Germinal center (tissue), 1 donor: ENCODE measurements around the gene SAMD4A.

Experiments used
- DNase-seq: peaks from one replicate; pipeline ENCODE4 v3.0.0; 2012; ENCODE audit warnings: mixed read lengths, low spot score

Gene SAMD4A

DNA sequence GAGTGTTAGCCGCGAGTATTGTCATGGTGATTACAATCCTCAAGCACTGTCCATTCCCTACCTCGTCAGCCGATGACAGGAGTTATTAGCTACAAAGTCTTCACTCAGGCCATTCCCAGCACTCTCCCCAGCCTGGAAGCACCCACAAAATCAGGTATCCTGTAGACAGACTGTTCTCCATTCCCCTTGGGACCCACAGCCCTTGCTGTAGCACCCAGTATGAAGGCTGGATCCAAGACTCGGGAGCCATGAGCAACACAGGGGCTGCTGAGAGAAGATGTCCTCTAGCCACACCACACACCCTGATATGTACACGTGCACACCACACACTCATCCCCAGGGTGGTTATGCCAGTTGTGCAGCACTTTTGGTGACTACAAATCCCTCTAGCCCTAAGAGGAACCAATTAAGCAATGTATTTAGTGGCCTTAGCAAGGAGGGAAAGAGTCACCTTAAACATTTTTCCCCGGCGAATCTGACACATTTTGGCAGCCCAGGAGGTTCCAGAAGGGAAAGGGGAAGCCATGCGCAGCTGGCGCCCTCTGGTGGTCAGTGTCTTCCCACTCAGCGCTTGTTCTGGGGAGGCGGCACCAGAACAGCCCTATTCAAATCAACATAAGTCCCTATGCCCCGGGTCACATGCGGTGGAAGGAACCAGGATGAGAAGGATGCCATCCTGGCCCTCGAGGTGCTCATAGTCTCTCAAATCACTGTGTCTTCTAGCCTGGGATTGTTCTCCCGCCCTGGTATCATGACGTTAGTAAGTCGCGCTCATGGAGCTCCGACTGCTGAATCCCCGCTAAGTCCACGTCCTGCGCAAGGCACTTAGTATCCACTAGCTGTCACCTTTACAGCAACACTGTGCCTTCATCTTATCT, 238.8 kb downstream of the SAMD4A start:
- peak; percentile 81 for DNase-seq

DNA sequence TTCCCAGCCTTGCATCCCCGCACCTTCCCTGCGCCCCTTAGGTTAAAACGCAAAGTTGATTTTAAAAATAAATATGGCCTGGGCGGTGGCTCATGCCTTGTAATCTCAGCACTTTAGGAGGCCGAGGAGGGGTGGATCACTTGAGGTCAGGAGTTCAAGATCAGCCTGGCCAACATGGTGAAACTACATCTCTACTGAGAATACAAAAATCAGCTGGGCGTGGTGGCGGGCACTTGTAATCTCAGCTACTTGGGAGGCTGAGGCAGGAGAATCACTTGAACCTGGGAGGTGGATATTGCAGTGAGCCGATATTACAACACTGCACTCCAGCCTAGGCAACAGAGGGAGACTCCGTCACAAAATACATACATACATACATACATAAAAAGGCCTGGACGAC, 239.7 kb downstream of the SAMD4A start:
- DNase-seq, result no peak

DNA sequence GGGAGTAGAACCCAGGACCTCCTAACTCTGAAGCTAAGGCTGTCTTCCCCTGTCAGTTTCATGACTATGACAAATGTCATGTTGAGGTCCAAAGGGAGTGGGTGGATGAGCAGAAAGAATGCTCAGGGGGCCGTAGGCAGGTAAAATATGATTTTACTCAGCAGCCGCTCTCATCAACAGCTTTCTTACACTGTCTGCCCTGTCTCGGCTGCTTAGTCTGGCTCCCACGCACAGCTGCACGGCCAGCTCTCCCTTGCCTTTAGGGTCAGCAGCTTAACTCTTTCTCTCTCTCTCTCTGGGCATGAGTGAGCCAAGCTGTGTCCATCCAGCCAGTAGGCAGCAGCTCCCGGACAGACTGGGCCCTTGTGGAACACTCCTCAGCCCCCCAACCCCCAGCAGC, 240.5 kb downstream of the SAMD4A start:
- no peak for DNase-seq

DNA sequence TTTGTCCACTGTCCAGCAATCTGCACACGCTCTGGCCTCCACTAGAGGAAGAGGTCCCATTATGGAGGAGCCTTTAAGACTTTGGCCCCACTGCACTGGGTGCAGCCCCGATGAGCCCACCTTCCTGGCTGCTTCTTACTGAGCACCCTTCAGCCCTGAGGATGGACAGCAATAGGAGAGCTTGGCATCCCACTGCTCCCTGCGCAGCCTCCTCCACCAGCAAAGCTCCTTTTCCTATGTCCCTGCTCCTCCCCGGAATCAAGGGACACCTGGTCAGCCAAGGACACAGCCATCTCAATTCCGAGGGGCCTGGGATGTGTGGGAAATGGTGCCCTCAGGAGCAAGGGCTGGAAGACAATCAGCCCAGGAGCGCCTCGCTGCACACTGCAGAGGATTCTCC, 241.0 kb downstream of the SAMD4A start:
- no peak for DNase-seq

DNA sequence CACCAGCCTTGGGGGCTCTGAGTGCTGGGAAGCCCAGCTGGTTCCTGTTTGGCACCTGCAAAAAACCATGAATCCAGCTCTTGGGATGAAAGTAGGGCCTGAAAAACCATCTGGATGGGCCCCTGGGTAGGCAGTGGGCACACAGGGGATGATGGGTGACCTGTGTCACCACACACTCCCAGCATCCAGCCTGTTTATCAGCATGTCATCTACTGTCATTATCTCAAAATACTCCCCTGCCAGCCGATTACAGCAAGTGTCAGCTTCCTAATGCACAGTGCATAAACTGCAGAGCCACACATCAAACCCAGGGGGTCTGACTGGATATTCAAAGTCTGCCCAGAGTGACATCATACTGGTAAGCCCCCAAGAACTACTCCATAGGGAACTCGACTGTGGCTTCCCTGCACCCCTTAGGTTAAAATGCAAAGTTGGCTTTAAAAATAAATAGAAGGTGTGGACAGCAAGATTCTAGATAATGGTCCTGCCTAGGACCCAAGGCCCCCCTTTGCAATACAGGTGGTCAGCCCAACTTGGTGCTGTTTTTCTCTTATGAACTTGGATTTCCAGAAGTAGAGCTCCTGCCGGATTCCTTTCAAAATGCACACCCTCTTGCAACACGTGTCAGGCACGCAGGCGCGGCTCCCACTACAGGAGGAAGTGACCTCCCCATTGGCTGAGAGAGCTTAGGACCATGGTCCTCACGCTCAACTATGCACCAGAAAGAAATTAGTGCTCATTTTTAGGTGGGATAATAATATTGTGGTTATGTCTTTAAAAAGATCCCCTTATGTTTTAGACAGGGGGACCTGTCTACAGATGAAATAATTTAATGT, 241.6 kb downstream of the SAMD4A start:
- DNase-seq, result no peak

DNA sequence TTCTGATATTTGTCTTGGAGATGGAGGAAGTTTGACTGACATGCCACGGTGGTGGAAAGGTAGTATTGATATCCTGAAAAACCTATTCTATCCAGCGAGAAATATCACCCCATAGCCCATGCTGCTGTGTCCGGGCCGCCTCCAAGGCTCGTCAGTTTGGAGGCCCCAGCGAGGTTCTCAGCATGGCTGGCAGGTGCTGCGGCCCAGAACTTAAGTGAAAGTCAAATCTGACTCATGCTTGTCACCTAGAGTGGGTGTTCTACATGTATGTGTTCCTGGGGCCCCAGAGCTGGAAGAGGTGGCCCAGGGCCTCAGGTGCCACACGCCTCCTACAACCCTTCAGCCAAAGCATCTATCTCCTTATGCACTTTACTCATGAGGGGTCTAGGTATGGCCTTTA, 242.8 kb downstream of the SAMD4A start:
- no peak for DNase-seq

DNA sequence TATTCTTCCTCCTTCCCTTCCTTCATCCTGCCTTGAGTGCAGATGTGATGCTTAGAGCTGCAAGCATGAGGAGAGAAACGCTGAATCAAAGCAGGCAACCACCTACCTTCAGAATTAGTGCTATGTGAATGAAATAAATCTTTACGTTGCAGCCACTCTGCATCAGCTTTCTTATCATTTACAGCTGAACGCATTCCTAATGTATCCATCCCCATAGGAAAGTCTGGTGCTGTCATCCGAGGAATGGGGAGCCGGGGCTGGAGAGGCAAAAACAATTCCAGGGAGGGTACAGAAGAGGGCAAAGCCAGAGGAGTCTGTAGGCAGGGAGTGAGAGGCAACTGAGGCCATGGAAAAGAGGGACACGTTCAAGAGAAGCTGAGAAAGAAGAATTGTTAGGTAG, 245.7 kb downstream of the SAMD4A start:
- no peak for DNase-seq

DNA sequence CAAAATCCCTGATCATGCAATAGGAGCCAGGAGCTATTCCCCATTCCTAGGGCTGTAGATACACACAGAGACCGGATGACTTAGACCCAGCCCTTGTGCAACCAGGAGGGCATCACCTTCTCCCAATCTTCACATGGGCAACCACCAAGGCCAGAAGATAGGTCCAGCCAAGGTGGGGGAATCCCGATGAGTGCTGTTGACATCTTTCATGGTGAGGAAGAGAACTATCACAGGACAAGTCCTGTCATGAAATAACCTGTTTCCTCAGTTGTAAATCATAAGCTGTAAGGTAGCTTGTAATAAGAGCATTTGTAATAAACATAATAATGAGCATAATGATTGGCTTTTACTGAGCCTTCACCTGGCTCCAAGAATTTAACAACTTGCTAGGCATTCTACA, 246.2 kb downstream of the SAMD4A start:
- no peak for DNase-seq

DNA sequence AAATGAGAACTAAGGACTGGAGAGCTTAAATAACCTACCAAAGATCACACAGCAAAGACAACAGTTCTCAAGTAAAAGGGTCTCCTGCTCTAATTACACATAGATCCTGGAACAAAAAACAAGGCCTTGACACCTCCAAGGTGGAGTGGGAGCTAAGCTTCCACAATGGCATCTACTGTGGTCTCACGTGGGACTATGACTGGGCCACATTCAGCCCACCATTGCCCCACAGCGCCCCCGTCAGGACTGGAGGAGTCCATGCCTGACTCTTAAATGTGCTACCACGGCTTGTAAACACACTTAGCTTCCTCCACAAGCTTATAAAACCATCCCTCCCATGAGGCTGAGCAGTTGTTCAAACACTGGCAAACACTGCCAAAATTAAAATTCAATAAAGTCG, 247.1 kb downstream of the SAMD4A start:
- DNase-seq, result no peak

DNA sequence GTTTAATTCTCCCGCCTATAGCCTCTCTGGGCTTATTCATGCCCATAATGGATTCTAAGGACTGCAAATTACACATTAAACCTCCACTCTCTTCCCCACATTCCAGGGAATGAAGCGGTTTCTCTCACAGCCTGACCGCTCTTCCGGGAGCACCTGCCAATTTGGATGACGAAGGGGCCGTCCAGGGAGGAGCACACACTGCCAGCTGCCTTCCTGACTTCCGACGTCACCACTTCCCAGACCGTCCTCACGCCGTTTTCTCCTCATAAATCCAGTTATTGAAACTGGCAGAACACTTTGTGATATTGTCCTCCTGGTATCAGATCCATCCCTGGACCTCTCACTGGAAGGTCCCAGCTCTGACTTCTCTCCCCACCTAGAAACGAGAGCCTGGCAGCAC, 248.1 kb downstream of the SAMD4A start:
- no peak for DNase-seq

DNA sequence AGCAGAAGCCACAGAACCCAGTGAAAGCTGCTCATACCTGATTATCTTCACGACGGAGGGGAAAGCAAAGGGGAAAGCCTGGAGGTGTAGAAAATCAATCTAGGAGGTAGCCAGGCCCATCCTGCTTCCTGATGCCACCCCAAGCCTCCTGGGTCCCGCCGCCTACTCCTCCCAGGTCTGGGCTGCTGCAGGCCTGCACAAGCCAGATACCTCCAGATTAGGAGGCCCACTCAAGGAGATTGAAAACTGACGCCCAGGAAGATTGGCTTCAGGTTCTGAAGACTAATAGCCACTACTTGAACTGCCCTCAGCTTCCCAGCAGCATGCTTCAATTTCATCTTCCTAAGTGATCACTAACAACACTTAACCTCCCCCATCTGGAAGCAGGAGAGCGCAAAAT, 248.6 kb downstream of the SAMD4A start:
- DNase-seq, result no peak

DNA sequence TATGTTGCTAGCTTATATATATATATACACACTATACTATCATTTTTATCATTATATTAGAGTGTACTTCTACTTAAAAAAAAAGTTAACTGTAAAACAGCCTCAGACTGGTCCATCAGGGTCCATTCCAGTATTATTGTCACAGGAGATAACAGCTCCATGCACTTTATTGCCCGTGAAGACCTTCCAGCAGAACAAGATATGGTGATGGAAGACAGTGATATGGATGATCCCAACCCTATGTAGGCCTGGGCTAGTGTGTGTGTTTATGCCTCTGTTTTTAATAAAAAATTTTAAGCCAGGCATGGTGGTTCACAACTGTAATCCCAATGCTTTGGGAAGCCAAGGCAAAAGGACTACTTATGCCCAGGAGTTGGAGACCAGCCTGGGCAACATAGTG, 249.5 kb downstream of the SAMD4A start:
- no peak for DNase-seq

DNA sequence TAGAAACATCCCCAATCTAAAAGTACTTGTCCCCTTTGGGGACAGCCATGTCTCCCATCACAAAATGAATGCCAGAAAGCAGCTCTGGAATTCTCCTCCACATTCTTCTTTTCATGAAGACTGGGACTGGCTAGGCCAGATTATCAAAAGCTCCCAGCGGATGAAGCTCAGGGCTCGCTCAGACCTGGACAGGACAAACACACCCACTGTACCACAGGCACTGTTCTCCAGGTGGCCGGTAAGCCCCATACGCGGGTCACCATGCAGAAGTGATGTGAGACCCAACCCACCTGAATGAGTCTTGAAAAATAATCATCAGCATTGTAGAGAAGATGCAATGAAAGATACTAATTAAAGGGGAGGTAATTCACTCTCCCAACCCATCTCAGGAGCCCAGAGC, 250.6 kb downstream of the SAMD4A start:
- DNase-seq, result no peak

DNA sequence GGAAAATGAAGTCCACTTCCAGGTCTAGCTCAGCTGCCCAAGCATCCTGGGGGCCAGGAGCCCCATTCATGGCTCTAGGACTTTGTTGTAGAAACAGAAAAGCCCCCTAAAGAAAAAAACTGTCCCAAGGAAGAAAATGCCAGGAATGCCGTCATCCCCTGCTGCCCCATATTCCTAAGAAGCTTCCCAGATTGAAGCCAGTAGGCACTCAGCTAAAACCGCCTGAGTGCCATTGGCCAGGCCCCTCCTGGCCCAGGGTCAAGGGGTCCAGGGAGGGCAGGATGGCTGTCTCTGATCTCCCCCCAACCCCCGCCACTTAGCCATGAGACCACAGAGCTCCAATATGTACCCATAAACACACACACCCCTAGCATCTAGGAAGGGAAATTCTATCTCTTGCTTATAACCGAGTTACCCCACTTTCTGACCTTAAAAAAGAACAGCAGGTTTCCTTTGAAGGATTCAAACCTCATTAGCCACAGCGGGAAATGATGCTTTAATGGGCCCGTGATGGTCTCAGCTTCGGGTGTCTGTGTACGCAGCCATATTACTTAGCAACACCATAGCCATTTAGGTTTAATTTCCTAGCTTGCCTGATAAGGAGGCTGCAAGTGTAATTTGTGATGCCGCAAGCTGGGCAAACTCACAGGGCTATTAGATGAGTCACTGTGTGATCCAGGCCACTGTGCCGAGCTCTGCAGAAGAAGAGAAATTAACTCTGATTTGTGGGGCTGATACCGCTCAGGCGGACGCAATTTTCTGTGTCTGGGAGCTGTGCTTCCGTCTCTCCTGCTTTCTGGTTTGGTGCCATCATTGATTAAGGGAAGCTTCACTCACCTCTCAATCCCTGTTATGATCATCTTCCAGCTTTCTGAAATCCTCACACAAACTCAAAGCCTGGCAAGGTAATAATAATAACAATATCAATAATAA, 251.5 kb downstream of the SAMD4A start:
- DNase-seq, result no peak

DNA sequence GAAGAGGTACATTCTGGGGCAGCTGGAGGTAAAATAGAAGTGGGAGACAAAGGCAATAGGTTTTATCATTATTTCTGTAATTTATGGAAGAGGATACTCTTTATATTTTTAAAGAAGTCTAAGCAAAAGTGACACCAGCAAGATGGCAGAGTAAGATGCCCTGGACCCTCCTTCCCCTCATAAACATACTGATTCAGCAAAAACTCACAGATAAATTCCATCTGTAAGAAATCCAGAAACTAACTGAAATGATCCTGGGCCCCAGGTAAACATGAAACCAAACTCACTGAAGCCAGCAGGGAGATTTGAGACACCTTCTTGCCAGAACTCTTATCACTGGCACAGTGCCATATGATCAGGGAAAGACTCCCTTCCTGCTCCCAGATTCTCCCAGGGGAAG, 255.8 kb downstream of the SAMD4A start:
- DNase-seq, result no peak

DNA sequence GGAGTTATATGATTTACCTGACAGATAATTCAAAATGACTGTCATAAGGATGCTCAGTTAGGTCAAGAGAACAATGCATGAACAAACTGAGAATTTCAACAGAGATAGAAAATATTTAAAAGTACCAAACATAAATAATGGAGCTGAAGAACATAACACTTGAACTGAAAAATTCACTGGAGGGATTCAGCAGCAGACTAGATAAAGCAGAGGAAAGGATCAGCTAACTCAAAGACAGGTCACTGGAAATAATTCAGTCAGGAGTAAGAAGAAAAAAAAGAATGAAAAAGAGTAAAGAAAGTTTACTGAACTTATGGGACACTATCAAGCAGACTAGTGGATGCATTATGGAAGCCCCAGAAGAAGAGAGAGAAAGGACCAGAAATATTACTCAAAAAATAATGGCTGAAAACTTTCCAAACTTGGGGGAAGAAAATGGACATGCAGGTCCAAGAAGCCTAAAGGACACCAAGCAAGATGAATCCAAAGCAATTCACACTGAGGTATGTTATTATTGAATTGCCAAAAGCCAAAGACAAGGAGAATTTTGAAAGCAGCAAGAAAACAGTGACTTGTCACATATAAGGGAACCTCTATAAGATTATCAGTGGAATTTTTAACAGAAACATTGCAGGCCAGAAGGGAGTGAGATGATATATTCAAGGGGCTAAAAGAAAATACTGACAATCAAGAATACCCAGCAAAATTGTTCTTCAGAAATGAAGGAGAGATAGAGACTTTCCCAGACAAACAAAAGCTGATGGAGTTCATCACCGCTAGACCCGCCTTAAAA, 257.0 kb downstream of the SAMD4A start:
- no peak for DNase-seq

DNA sequence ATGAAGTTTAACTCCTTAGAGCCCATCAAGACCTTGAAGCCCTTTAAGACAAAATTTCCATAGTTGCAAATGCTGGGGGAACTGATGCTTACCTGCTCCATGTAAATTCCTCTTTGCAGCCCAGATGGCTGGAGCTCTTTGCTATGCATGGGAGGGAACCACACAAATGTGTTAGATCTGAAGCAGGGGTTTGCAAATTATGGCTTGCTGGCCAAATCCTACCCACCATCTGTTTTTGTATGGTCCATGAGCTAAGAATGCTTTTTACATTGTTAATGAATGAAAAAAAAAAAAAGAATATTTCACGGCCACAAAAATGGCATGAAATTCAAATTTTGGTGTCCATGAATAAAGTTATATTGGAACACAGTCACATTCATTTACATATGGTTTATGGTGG, 261.1 kb downstream of the SAMD4A start:
- DNase-seq, result peak; percentile 49

DNA sequence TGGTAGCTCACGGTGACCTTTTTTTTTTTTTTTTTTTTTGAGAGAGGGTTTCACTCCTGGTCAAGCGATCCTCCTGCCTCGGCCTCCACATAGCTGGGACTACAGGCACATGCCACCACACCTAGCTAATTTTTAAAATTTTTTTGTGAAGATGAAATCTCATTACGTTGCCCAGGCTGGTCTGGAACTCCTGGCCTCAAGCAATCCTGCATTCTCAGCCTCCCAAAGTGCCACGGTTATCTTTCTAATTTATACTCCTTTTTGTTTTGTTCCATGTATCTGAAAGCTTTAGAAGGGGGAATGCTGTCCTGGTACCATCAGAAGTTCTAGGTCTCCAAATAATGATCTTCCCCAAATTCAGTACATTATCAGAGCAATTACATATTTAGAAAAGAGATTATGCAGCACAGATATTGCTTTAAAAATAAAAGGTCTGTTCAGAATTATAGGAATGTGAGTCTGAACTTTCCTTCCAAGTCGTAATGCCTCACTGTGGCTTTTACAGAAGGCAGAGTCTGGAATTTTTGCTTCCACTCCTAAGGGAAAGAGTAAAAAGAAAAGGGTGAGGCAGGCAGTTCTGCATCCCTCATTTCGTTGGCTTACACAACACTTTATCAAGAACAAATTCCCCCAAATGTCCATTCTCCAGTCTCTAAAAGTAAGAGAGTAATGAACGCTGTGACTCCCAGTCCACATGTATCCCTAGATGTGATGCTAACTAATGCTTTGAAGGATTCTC, 262.7 kb downstream of the SAMD4A start:
- DNase-seq, result no peak

DNA sequence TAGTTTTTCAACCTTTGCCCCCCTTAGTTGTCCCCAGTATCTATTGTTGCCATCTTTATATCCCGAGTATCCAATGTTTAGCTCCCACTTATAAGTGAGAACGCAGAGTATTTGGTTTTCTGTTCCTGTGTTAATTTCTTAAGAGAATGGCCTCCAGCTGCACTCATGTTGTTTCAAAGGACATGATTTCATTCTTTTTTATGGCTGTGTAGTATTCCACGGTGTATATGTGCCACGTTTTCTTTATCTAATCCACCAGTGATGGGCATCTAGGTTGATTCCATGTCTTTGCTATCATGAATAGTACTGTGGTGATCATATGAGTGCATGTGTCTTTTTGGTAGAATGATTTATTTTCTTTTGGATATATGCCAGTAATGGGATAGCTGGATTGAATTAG, 263.7 kb downstream of the SAMD4A start:
- no peak for DNase-seq

DNA sequence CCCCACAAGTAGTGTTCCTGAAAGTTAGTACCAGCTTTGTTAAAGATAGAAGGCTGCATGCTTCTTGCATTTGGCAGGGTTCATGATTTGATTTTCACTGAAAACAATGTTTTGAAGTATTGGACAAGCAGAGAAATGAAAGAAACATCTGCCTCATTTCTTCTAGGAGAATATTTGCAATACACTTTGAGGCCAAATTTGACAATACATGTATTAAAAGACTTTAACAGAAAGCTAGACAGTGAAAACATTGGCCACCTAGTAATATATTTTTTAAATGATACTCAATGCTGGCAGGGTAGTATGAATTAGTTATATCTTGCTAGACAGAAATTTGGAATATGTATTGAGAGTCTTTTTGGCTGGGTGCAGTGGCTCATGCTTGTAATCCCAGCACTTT, 267.2 kb downstream of the SAMD4A start:
- DNase-seq, result no peak

DNA sequence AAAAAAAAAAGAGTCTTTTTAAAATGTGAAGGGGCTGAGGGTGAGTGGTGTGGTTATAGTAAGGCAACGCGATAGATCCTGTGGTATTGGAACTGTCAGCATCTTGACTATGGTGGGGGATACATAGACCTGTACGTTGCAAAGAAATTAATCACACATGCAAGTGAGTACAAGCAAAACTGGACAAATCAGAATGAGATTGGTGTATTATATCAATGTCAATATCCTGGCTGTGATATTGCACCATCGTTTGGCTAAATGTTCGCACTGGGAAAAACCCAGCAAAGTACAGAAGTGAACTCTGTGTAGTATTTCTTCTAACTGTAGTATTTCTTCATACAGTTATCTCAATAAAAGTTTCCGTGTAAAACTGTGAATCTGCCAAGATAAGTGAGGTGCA, 267.8 kb downstream of the SAMD4A start:
- no peak for DNase-seq
